ENCODE results near the gene ZNF23.

Gene ZNF23

GRCh38 chr16:71431176-71431575 is 30.9 kb downstream of the ZNF23 start:
- H3K4me3 ChIP-seq (ENCODE audit: control insufficient read depth, low read depth, low read length) = no peak overlapping the region
- DNase-seq (ENCODE audit: low read depth) = no peak
- TF ChIP-seq CTCF (conservative IDR thresholded peaks at IDR 0.05; ENCODE audit: control insufficient read depth, insufficient read depth, low read depth, low read length) = no peak

GRCh38 chr16:71430744-71431143 is 31.3 kb downstream of the ZNF23 start:
- no peak for TF ChIP-seq CTCF (conservative IDR thresholded peaks at IDR 0.05; ENCODE audit: control insufficient read depth, insufficient read depth, low read depth, low read length)

GRCh38 chr16:71429581-71429980 is 32.5 kb downstream of the ZNF23 start:
- no peak for DNase-seq (ENCODE audit: low read depth)
- no peak overlapping the region for H3K4me3 ChIP-seq (ENCODE audit: control insufficient read depth, low read depth, low read length)
- TF ChIP-seq CTCF (conservative IDR thresholded peaks at IDR 0.05; ENCODE audit: control insufficient read depth, insufficient read depth, low read depth, low read length) = no peak

More at GRCh38 chr16:71430744-71431143, 31.3 kb downstream of the ZNF23 start:
- H3K4me3 ChIP-seq (ENCODE audit: control insufficient read depth, low read depth, low read length) = no peak overlapping the region
- DNase-seq (ENCODE audit: low read depth) = no peak

GRCh38 chr16:71428883-71429282 is 33.2 kb downstream of the ZNF23 start:
- no peak for DNase-seq (ENCODE audit: low read depth)
- TF ChIP-seq CTCF (conservative IDR thresholded peaks at IDR 0.05; ENCODE audit: control insufficient read depth, insufficient read depth, low read depth, low read length) = no peak
- no peak overlapping the region for H3K4me3 ChIP-seq (ENCODE audit: control insufficient read depth, low read depth, low read length)

- DNase-seq (ENCODE audit: low read depth) = no peak
- TF ChIP-seq CTCF (conservative IDR thresholded peaks at IDR 0.05; ENCODE audit: control insufficient read depth, insufficient read depth, low read depth, low read length) = no peak
- H3K4me3 ChIP-seq (ENCODE audit: control insufficient read depth, low read depth, low read length) = no peak overlapping the region
These were observed 33.7 kb downstream of the ZNF23 start for GRCh38 chr16:71428385-71428784.

- no peak for DNase-seq (ENCODE audit: low read depth)
- no peak for TF ChIP-seq CTCF (conservative IDR thresholded peaks at IDR 0.05; ENCODE audit: control insufficient read depth, insufficient read depth, low read depth, low read length)
- H3K4me3 ChIP-seq (ENCODE audit: control insufficient read depth, low read depth, low read length) = no peak overlapping the region
These were observed 35.0 kb downstream of the ZNF23 start for GRCh38 chr16:71426880-71427615.

All from fibroblast of mammary gland (primary cell).